NCI-H1417 treated with DMSO at 0.1 percent for 48 hours (cell line): Measurements from ENCODE around the gene LRSAM1.
"Not testable (repeated sequence)": the region's sequence is repeated elsewhere in the genome, so short reads cannot be mapped to it uniquely, and the experiment has no call there.

Source experiments
- DNase-seq: peaks from one replicate; lab custom pipeline; 2025; lab: John Stamatoyannopoulos, UW

Gene LRSAM1

GRCh38 chr9:127458921-127459320 lies 7.6 kb downstream of the LRSAM1 start:
- no peak for DNase-seq

GRCh38 chr9:127463382-127463781 lies 12.1 kb downstream of the LRSAM1 start:
- DNase-seq: no peak

GRCh38 chr9:127463911-127464310 lies 12.6 kb downstream of the LRSAM1 start:
- DNase-seq: no peak

DNA sequence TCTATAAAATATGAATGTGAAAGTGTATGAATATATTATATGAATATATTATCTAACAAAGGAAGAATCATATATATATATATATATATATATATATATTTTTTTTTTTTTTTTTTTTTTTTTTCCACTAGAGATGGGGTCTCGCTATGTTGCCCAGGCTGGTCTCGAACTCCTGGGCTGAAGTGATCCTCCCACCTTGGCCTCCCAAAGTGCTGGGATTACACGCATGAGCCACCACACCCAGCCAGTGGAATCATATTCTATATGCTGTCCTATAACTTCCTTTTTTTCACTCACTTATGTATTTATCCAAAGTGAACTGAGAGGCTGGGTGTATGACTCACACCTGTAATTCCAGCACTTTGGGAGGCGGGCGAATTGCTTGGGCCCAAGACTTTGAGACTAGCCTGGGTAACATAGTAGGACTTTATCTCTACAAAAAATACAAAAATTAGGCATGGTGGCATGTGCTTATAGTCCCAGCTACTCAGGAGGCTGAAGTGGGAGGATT lies 15.2 kb downstream of the LRSAM1 start:
- not testable (repeated sequence) for DNase-seq

- no peak for DNase-seq
Observed at GRCh38 chr9:127467621-127468020, 16.3 kb downstream of the LRSAM1 start.

- DNase-seq: no peak
Observed at GRCh38 chr9:127470662-127471061, 19.4 kb downstream of the LRSAM1 start.

- DNase-seq: no peak
Observed at GRCh38 chr9:127473501-127473900, 22.2 kb downstream of the LRSAM1 start.

GRCh38 chr9:127473932-127474331 lies 22.6 kb downstream of the LRSAM1 start:
- DNase-seq: no peak

DNA sequence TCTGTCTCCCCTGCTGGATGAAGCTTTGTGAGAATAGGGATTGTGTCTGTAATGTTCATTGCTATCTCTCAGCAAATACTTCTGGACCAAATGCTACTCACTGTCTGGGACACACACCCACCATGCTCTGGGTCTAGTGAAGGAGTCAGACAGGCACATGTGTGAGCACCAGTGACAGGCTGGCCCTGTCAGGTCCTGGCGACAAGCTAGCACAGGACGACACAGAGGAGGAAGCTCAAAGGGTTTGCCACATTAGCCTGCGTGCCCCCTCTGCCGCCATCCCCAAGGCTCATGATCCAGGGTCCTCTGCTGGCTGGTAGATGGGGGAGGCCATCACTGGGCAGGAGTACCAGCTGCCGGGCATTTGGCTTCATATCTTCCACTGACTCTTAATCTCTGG lies 23.3 kb downstream of the LRSAM1 start:
- DNase-seq: no peak

DNA sequence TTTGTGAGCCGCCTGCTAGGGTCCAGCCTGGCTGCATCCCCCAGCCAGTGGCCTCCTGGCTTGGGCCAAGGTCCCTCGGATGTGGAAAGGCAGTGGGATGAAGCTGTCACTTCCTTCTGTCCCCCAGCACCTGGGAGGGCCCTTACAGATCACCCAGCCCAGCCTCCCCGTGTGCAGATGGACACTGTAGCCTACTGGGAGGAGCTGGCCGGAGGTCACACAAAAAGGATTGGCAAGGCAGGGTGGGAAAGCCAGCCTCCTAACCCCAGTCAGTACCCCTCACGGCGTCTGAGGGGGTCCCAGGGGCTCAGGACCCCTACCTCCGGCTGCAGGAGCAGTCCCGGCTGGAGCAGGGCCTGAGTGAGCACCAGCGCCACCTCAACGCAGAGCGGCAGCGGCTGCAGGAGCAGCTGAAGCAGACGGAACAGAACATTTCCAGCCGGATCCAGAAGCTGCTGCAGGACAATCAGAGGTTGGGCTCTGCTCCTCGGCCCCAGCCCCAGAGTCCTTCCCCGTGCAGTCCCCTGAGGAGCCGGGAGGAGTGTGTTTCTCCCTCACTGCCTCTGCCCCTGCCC lies 28.3 kb downstream of the LRSAM1 start:
- no peak for DNase-seq

GRCh38 chr9:127482662-127483061 lies 31.4 kb downstream of the LRSAM1 start:
- no peak for DNase-seq

DNA sequence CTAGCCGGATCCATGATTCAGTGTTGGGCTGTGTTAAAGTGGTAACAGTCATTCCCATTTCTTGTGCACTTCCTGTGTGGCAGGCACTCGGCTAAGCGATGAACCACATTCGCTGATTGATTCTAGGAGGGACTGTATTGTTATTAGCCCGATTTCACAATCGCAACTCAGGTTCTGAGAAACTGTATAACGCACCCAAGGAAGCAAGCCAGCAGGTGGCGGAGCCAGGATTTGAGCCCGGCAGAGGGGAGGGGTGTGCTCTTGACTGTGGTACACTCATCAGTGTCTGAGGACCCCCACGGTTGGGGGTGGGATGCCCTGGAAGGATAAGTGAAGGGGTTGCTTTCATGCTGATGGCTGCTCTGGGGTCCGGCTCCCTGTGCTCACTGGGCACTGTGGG lies 34.7 kb downstream of the LRSAM1 start:
- no peak for DNase-seq

DNA sequence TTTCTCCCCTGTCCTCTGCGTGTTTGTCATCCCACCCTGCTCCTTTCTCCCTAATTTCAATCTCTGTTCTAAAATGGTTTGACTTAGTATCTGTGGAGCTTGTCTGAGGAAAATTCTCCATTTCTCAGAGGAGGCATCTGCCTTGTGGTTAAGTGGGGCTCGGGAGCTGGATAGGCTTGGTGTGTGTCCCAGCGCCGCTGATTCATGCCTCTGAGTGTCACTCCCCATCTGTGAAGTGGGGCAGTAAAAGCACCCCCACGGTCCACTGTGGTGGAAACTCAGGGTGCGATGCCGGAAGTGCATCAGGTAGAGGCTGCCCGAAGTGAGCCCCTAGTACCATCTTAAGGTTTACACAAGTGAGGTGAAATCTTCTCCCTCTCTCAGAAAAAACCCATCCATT lies 37.6 kb downstream of the LRSAM1 start:
- no peak for DNase-seq

DNA sequence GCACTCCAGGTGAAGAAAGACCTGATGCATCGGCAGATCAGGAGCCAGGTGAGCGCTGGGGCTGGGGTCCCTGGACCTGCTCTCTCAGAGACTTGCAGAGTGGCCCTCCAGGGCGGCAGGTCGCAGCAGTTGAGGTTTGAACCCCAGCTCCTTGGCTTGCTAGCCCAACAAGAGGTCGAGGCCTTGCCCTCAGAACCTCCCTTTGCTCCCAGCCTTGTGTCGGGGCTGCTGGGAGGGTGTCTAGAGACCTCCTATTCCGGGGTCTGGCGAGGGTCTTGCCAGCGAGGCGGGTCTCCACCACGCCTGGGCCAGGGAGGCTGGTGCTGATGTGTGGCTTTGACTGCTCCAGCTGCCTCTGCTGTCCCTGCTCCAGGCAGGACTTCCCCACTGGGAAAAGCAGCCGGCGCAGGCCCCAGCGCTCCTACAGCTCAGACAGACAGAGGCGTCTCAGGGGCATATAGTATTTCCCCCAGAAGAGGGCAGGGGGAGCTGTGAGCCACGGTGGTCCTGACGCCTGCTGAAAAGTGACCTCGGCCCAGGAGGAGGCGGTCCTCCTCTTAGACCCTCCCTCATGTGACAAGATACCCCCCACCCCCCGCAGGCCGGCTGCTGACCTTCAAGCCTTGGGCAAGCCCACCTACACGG lies 38.3 kb downstream of the LRSAM1 start:
- DNase-seq: no peak

- no peak for DNase-seq
Observed at GRCh38 chr9:127490535-127491230, 39.4 kb downstream of the LRSAM1 start.

DNA sequence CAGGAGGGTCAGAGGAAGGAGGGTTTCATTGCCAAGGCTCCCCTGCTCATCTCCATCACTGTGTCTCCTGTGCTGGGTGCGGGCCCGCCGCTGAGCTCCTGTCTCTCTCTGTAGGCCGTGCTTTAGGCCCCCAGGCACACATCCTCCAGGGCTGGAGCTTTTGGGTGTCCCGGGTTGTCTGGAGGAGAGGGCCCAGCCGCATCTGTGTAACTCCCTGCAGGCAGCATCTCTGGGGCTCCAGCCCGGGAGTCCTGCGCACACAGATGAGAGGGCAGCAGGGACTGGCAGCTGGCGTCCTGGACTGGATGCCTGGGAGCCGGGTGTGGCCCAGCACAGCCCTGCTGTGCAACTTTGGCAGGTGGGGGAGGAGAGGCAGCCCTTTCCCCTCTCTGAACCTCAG lies 40.2 kb downstream of the LRSAM1 start:
- DNase-seq: no peak

DNA sequence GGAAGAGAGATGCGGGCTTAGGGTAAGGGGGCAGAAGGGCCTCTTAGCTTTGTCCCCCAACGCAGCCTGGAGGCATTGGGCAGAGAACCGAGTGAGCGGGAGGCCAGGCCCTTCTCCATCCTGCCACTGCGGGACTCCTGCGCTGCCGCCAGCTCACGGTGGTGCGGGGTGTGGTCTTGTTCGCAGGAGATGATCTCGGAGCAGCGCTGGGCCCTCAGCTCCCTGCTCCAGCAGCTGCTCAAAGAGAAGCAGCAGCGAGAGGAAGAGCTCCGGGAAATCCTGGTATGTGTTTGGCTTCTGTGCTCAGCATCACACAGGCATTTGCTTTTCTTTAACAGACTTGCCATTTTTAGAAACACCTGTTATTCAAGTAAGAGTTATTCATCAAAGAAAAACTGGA lies 41.3 kb downstream of the LRSAM1 start:
- DNase-seq: no peak

DNA sequence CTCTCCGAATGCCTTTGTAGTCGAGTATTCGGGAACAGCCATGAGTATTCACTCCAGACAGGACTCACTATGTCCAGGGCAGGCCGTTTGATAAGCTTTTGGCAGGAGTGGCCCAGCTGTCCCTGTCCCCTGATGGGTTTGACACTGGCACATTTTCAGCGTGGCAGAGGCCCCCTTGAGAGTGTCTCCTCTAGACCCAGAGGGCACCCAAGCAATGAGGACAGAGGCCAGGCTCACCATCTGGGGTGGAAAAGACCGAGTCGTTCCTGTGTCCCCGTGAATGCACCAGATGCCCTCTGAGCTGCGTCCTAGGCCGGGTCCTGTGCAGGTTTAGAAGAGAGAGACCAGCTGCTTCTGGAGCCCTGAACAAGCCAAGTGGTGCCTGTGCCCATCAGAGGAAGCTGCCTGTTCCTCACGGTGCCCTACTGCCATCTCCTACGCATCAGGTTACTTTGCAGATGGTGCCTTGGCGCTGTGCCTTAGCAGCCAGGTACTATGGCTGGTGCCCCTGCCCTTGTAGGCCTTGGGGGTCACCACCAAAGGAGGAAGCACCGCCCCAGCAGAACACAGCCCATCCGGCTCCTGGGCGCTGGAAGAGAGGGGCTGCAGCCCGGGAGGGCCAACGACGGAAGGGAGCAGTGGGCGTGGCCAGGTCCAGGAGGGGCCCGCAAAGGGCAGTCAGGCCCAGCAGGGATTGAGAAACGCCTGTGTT lies 42.4 kb downstream of the LRSAM1 start:
- DNase-seq: no peak

- no peak for DNase-seq
Observed at GRCh38 chr9:127494304-127494702, 43.0 kb downstream of the LRSAM1 start.

DNA sequence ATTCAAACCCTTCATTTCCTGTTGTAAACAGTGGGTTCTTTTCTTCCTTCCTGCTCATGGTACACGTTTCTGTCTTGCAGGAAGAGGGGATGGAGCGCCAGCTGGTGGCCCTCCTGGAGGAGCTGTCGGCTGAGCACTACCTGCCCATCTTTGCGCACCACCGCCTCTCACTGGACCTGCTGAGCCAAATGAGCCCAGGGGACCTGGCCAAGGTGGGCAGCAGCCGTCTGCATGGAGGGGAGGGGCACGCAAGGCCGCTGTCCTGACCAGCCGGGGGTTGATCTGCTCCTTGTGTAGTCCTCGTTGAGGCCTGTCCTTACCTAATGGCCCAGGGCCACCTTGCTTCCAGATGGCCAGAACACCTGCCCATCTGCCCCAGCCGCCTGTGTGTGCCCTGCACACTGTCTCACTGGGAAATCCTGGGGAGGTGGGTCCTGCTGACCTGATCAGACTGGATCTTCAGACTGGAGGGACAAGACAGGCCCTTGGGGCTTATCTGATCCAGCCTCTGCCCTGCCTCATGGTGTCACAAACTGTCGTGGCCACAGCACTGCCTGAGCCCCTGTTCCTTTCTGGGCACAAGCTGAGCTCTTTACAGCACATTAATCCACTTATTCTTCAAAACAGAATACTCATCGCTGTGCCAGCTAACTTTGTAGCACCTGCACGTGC lies 44.7 kb downstream of the LRSAM1 start:
- DNase-seq: no peak

DNA sequence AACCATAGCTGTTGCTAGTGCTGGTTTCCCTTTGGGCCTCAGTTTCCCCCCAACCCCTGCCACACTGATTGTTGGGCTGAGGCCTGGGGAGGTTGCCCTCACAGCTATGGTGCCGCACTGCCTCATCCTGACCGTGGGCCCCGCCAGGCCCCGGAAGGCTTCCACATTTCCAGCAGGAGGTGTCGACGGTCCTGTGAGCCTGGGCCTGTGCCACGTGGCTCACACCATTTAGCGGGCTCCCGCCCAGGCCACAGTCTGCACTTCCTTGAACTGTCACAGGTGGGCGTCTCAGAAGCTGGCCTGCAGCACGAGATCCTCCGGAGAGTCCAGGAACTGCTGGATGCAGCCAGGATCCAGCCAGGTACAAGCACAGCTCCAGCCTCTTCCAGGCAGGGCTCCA lies 45.7 kb downstream of the LRSAM1 start:
- no peak for DNase-seq

- DNase-seq: no peak
Observed at GRCh38 chr9:127497656-127498290, 46.5 kb downstream of the LRSAM1 start.
